HG03139 (cell line): Measurements from ENCODE around the gene ZBTB22.
"Not testable (repeated sequence)": the region's sequence is repeated elsewhere in the genome, so short reads cannot be mapped to it uniquely, and the experiment has no call there.

Experiments used
- ATAC-seq: cut with Tn5 transposase; IDR thresholded peaks from one replicate; pipeline ENCODE4 v1.9.1; 2021; ENCODE audit not compliant: unreplicated experiment

Gene ZBTB22, protein sequence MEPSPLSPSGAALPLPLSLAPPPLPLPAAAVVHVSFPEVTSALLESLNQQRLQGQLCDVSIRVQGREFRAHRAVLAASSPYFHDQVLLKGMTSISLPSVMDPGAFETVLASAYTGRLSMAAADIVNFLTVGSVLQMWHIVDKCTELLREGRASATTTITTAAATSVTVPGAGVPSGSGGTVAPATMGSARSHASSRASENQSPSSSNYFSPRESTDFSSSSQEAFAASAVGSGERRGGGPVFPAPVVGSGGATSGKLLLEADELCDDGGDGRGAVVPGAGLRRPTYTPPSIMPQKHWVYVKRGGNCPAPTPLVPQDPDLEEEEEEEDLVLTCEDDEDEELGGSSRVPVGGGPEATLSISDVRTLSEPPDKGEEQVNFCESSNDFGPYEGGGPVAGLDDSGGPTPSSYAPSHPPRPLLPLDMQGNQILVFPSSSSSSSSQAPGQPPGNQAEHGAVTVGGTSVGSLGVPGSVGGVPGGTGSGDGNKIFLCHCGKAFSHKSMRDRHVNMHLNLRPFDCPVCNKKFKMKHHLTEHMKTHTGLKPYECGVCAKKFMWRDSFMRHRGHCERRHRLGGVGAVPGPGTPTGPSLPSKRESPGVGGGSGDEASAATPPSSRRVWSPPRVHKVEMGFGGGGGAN

GRCh38 chr6:33317669-33318425, at the start of gene ZBTB22:
Gene ZBTB22 (minus strand): TSS chr6:33317744. CDS start chr6:33316916, 828 bp downstream.
- ATAC-seq = peak; percentile 43

DNA sequence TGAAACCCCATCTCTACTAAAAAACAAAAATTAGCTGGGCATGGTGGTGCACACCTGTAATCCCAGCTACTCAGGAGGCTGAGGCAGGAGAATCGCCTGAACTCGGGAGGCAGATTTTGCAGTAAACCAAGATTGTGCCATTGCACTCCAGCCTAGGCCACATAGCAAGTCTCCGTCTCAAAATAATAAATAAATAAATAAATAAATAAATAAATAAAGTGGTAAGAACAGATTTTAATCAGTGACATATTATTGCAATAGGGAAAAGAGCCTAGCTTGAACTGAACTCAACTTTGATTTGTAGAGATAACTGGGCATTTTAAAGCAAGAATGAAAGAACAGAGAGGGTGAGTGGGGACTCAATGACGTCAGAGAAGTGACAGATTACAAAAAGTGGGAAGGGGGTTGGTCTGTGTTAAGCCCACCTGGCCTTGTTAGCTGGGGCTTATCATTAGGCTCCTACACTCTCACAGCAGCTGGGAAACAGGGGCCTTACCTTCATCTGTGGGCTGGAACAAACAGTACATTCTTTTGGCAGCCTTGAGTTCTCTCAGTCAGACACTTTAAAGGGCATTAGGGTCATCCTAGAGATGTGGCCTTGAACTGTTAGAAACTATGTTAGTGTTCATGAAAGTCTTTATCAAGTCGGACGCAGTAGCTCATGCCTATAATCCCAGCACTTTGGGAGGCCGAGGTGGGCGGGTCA, 49.6 kb upstream of the ZBTB22 start:
- no peak for ATAC-seq

GRCh38 chr6:33365206-33365971, 47.8 kb upstream of the ZBTB22 start:
- ATAC-seq = not testable (repeated sequence)

DNA sequence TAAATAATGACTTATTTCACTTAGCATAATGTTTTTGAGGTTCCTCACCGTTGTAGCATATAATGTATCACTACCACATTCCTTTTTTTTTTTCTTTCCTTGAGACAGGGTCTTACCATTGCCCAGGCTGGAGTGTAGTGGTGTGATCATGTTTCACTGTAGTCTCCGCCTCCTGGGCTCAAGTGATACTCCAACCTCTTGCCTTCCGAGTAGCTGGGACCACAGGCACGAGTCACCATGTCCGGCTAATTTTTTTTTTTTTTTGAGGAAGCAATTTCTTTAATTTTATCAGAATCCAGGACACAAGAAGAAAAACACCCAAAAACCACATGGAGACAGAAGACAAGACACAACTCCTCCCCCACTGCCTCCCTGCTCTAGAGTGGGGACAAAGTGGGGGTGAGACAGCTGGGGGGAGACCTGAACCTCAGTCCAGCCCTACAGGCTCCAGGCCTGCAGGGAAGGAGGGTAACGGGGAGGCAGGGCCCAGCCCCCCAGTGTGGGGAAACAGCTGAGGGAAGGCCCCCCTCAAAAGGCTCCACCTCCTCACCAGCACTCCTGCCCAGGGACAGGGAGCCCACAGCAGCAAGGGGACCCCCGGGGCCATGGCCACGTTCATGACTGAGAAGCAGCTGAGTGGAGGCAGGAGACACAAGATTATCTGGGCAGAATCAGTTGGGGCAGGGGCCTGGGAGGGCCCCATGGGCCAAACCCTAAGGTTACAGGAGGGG, 47.1 kb upstream of the ZBTB22 start:
- not testable (repeated sequence) for ATAC-seq

- not testable (repeated sequence) for ATAC-seq
Observed at GRCh38 chr6:33363486-33363885, 45.9 kb upstream of the ZBTB22 start.

- ATAC-seq = no peak
Observed at GRCh38 chr6:33359331-33359730, 41.8 kb upstream of the ZBTB22 start.

DNA sequence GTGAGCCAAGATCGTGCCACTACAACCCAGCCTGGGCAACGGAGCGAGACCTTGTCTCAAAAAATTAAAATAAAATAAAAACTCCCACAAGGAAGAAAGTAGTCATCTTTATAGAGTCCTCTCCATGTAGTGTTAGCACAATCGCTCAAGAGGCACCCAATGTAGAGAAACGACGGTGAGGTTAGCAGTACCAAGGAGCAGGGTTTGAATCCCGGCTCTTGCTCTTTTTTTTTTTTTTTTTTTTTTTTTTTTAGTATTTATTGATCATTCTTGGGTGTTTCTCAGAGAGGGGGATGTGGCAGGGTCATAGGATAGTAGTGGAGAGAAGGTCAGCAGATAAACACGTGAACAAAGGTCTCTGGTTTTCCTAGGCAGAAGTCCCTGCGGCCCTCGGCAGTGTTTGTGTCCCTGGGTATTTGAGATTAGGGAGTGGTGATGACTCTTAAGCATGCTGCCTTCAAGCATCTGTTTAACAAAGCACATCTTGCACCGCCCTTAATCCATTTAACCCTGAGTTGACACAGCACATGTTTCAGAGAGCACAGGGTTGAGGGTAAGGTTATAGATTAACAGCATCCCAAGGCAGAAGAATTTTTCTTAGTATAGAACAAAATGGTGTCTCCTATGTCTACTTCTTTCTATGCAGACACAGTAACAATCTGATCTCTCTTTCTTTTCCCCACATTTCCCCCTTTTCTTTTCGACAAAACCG, 39.8 kb upstream of the ZBTB22 start:
- not testable (repeated sequence) for ATAC-seq

DNA sequence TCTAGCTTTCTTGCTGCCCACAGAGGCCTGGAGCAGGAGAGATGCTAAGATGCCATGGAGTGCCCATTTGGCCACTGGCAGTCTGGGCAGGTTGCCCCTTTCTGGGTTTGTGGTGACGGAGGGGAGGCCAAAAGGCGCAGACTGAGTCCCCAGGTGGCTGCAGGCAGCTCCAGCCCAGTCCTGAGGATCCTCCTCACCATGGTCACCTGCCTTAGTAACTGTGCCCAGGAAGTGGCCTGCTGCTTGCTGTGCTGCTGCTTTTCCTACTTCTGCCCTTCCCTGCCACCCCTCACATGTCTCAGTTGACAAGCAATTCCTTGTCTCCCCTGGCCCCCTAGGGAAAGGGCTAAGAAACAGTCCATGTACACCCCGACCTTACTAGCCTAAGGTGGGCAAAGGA, 38.8 kb upstream of the ZBTB22 start:
- no peak for ATAC-seq

DNA sequence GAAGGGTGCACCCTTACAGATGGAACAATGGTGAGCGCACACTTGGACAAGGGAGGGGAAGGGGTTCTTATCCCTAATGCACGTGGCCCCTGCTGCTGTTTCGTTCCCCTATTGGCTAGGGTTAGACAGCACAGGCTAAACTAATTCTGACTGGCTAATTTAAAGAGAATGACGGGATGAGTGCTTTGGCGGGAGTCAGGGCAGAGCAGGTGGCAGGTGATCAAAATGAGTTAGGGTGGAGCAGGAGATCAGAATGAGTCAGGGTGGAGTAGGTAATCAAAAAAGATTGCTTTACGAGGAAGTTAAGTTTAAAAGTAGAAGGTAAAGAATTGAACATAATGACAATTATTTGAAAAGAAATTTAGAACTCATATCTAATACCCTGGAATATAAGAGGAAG, 38.3 kb upstream of the ZBTB22 start:
- ATAC-seq = not testable (repeated sequence)

- no peak for ATAC-seq
Observed at GRCh38 chr6:33347816-33348215, 30.3 kb upstream of the ZBTB22 start.

- ATAC-seq = not testable (repeated sequence)
Observed at GRCh38 chr6:33346972-33347371, 29.4 kb upstream of the ZBTB22 start.

GRCh38 chr6:33344701-33345697, 27.5 kb upstream of the ZBTB22 start:
- no peak for ATAC-seq

DNA sequence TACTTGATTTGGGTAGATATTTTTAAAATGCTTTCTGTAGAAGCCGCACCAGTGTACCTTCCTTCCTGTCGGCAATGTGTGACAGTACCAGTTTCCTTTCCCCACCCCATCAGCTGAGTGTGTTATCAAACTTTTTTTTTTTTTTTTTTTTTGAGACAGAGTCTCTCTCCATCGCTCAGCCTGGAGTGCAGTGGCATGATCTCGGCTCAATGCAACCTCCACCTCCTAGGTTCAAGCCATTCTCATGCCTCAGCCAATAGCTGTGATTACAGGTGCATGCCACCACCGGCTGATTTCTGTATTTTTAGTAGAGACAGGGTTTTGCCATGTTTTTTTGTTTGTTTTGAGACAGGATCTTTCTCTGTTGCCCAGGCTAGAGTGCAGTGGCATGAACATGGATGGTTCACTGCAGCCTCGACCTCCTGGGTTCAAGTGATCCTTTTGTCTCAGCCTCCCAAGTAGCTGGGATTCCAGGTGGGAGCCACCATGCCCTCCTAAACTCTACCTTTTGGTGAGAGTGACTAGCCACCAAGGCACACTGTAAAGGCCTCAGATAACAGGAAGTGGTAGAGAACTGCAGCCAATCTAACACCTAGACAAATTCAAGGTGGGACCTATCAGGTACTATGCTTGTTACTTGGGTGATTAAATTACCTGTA, 26.5 kb upstream of the ZBTB22 start:
- ATAC-seq = no peak

- ATAC-seq = not testable (repeated sequence)
Observed at GRCh38 chr6:33343606-33343952, 26.0 kb upstream of the ZBTB22 start.

DNA sequence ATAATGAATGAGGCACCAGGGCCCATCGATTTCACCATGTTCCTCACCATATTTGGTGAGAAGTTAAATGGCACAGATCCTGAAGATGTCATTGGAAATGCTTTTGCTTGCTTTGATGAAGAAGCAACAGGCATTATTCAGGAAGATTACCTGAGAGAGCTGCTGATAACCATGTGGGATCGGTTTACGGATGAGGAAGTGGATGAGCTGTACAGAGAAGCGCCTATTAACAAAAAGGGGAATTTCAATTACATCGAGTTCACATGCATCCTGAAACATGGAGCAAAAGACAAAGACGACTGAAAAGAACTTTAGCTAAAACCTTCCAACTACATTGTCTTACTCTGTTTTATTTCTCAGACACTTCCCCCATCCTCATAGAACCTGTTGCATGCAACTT, 21.6 kb upstream of the ZBTB22 start:
- ATAC-seq = no peak

- no peak for ATAC-seq
Observed at GRCh38 chr6:33336495-33336894, 19.0 kb upstream of the ZBTB22 start.

DNA sequence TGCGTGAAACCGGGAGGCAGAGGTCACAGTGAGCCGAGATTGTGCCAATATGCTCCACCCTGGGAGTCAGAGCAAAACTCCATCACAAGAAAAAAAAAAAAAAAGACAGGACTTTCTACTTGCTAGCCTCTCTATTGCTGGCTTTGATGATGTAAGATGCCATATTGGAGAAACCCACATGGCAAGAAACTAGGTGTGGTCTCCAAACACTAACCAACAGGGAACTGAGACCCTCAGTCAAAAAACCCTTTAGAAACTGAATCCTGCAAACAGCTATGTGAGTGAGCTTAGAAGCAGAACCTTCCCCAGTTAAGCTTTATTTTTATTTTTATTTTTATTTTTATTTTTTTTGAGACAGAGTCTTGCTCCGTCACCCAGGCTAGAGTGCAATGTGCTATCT, 18.4 kb upstream of the ZBTB22 start:
- ATAC-seq = no peak
